HG02943 (cell line): ENCODE measurements around the gene GCG.

Experiments
- ATAC-seq: cut with Tn5 transposase; IDR thresholded peaks from one replicate; pipeline ENCODE4 v1.9.1; 2021; ENCODE audit warnings: mild to moderate bottlenecking, low read depth, moderate library complexity; ENCODE audit not compliant: unreplicated experiment

Gene GCG

DNA sequence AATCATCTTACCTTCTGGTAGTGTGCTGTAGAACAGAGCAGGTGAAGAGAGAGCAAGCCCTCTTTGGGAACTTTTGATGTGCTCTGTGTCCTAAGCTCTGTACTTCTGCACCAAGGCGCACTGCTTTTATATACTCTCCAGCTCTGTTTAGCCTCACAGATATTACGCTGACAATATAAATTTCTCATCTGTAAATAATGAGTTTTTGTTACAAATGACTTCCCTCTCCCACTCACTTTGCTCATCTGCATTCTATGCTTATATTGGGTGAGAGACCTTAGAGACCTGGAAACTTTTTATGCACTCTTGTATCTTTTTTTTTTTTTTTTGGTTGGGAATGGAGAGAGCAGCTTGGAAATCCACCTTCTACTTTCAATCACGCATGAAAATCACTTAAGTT lies at the start of gene GCG:
TSS of gene GCG (minus strand) at position 101 of the 400 bp plus-strand sequence. CDS start 3,069 bp downstream, outside the sequence.
- ATAC-seq: no peak

DNA sequence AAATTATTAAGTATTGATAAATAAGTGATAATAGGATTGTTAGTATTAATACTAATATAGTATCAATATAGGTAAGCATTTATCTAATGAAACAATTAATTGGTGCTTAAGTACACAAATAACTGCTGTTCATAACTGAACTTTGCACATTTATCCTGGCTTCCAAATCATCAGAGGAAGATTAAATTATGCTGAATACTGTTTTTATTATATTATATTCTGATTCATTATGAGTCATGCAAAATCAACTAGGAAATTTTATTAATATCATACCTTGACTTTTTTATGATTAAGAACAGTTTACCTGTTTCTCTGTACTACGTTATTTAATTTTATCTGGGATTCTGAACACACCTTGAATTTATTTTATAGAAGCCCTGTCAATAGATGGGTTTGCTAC lies 48.6 kb upstream of the GCG start:
- ATAC-seq: no peak

DNA sequence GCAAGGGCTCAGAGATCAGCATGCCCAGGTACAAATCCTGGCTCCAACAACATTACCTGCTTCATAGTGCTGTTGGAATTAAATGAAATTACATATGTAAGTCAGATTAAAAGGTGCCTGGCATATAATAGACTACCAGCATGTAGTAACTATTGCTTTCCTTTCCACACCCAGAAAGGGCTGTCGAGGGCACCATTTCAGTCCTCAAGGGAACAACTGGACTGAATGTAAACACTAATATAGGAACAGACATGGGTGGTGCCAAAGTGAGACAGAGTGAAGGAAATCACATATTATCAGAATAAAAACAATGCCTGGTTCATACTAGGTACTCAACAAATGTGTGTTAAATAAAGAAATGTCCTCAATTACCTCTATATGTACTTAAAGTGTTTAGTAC lies 47.9 kb upstream of the GCG start:
- no peak for ATAC-seq

DNA sequence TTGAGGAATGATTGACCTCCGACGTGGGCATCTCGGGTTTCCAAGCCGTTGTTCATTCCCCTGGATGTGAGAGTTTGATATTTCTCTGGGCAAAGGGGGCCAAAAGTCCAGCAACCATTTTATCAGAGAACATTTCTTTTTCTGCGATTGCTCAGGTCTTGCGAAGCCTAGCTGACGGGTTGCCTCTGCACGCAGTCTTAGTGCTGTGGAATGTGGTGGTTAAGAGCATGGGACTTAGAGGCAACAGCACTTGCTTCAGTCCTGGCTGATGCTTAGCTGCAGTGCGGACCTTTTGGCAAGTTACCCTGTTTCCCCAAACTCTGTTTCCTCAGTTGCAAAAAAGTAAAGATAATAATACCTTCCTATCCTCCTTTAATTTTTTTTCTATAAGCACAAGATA lies 46.2 kb upstream of the GCG start:
- ATAC-seq: no peak

DNA sequence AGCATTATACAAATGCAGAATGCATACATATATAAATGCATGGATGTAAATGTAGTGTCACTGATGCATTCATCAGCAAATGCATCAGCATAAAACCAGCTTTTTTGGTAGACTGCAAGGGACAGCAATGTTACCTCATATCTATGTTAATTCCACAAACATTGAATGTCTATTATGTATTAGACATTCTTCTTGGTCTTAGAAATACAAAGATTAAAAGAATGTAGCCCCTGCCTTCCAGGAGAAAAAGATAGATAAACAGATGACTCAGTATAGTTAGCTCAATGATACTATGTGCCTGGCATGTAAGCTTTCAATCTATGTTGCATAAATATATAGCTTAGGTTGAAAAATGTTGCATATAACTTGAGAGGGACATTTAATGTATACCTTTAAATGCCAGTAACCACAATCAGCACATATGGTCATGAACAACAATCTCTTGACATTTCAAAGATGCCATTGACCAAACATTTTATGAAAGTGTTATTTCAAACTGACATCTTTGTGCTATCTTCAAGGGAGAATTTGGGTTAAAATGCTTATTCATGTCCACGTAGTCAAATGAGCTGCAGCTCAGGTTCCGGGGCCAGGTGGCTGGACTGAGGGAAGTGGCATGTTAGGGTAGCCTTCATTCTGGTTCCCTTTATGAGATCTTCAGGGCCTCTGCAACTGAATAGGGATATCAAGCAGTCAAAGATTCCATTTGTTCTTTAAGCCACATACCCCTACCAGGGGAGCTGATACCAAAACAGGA lies 45.2 kb upstream of the GCG start:
- no peak for ATAC-seq

DNA sequence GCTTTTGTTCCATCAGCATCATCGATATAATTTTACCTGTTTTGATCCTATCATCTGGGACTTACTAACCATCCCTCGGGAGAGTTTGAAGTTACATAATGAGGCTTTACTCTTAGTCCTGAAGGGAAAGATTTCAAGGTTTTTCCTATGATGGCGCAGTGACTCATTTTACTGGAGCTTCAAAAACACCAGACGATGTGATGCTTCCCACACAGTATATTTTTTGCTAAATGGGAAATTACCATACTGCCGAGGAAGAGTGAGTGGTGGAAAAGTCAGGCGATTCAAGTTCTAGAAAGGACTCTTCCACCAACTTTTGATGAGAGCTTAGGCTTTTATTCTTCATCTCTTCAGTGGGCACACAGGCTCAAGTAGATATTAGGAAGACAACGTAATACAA lies 44.6 kb upstream of the GCG start:
- ATAC-seq: no peak

DNA sequence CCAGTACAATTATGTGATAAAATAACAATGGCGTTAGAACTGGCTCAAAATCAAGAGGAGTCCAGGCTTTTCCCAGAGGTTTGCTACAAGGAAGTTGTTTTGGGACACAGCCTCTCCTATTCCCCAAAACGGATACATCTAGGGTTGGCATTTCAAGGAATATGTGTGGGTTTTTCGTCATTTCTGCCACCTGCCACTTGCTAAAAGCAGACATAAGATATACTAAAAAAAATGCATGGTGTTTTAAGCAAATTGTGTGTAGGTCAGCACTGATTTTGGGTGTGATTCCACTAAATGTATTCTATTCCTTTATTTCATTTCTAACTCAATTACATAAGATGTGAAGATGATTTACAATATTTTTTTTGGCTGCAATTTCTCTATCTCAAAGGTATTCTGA lies 36.4 kb upstream of the GCG start:
- no peak for ATAC-seq

DNA sequence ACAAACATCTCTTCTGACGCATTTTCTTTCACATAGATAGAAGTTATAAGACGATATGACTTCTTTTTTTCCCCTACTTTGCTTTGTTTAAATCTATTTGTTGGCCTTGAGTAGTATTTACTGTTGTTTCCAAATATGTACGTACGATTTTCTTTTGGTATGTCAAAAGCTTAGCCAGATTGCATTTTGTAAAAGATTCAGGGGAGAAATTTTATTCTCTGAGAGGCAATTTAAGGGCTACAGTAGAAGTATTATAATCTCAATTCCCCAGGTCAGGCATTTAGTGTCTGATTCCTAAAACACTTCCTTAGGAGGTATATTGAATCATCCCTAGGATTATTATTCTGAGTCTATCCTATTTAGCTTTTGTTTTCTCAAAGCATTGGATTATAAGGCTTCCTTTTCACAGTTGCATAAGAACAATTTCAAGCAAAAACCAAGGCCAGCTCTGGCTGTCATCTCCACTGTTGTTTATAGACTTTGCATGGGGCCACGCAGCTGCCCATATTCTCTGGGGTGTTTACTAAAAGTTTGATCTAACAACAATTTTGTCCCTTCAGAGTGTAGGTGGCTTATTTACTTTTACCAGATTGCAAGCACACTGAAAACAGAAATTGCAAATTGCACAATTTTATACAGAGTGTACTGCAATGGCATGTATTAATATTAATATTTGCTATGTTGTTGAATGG lies 33.6 kb upstream of the GCG start:
- no peak for ATAC-seq

DNA sequence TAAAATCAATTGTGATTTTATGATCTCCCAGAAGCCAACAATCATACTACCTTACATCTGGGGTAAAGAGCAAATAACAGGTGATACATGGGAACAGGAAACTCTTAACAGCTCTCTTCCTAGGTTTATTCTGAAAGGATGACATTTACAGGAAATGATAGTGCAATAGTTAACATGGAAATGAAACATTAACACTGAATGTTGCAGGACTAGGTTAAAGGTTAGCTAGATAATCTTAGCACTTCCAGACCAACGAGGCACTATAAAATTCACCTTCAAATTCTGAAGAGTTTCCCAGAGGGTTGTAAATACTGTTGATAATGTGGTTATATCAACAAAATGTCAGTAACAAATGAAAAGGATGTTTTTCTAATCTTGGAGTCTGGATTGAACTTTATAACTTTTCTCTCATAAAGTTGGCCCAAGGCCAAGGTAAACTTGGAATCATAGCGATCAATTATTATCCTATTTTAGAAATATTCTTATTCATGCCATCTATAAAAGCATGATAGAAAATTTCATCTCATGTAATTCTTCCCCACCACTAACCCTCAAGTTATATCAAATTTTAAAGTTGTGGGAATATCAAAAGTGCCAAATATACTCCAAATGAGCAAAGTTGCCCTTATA lies 32.9 kb upstream of the GCG start:
- ATAC-seq: no peak

DNA sequence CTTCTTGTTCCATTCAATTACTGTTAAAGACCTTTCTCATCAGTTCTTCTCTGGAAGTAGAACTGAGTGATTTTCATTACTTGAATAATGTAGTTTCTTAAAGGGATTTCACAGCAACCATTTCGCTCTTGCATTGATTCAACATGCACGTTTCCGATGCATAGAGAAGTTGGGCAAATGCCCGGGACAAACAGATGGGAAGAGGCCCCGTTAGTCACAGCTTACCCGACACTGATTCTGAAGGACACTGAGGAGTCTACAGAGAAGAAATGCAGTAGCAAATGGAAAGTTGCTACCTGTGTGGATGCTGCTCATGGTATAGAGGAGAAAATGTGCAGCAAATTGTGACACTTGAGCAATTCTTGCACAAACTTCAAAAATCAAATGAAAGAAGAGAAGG lies 32.3 kb upstream of the GCG start:
- no peak for ATAC-seq

DNA sequence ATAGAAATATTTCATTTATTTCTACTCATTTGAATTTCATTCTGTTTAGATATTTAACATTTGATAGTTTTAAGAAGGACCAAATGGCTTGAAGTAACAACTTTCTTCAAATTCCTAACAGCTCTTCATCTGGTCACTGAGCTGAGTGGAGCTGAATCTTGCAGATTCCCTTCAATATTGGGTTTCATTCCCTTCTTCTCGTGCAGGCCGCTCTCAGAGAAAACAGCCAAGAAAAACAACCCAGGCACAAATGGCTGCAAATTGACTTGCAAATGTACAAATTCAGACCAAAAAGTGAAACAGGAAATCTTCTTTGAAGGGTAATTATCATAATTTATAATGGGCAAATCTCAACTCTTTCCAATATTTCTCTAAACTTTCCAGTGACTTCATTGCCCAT lies 30.3 kb upstream of the GCG start:
- ATAC-seq: no peak

DNA sequence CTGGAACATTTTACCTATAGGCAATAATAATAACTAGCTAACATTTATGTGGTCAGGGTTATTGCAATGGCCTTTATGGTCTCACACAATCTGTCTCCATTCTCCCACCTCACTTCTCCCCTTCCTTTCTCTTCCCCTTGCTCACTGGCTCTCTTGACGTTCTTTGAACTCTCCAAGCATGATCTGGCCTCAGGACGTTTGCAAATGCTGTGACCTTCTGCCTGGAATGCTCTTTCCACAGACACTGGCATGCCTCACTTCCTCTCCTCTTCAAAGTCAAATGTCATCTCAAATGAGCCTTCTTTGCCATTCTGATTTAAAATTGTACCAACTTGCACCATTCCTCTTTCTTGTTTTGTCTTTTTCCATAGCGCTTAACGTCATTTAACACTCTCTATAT lies 25.3 kb upstream of the GCG start:
- ATAC-seq: no peak

DNA sequence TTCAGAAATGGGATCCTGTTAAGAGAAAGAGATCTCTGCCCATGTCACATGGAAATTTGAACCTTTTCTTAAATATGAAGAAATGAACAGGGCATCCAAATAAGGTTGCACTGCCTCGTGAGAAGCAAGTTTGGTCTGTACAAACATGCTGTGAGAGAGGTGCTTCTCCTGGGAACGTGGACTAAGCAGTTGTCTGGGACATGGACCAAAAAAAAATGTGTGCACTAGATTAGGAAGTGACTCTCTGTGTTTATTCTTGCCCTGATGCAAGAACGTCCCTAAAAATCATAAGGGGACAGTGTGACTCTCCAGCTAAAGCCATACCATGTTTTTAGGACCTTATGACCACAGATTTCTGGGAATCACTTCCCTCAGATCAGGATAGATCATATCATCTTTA lies 23.7 kb upstream of the GCG start:
- no peak for ATAC-seq

DNA sequence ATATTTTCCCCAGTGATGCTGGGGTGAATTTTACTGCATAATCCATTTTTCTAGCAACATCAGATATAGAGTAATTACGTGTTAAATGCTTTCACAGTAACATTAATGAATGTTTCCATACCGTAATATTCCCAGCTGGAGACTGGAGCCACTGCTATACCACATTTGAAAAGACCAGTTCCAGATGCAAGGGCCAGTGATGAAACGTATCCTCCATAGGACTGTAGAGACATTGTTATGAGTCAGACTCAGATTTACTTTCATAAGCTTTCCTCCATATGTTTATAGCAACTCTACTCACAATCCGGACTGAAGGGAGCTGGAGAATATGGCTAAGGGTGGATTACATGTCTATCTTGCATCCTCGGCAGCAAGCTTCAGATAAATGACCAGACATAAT lies 22.7 kb upstream of the GCG start:
- ATAC-seq: no peak

DNA sequence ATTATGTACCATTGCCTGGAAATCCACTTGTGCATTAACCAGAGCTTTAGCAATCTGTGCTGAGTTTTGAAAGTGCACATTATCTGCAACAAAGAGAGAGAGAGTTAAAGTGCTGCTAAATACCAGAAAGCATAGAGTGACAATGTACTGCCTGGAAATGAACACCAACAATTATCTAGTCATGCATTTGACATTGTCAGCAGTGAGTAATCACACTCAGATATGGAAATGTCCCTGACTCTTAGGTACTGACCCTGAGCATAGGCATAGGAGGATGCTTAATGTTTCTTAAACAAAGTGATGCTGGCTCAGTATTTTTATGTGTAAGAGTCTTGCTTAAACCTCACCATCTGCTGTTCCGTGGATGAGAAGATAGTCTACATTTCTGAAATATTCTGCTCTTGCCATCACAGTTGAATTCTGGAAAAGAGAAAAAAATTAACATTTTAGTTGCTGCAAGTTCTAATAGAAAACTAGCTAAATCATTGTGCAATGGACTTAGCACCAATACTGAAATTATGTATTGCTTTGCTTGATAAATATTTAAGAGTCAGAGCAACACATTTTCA lies 20.8 kb upstream of the GCG start:
- no peak for ATAC-seq

DNA sequence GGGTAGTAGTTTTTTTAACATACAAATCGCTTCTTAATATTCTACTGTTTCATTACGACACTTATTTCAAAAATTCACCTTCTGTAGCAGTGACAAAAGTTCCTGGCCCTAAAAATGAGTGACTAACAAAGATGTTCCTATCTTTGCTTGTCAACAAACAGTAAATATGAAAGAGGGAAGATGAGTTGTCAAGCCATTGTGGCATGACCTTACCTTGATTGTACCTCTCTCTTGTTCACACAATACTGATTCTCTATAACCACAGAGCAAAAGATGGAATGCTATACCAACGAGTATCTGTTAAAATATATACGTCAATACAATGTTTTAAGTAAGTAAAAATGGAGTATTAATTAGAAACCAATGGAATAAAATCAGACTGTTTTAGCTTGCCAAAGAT lies 14.7 kb upstream of the GCG start:
- no peak for ATAC-seq

DNA sequence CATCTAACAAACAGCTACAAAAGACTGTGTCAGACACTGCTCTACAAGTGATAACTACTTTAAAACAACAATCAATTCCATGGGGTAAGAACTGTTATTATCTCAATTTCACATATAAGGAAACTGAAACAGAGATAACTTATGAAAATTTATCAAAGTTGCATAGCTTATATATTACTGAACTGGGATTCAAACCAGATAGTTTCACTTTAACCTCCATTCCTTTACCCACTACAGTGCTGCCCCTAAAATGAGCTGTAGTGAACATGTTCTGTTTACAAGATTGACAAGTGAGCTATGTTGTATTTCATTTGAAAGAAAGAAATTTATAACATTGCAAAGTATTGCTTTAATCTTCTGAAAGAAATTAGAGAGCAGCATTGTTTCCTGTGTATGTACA lies 14.1 kb upstream of the GCG start:
- ATAC-seq: no peak

DNA sequence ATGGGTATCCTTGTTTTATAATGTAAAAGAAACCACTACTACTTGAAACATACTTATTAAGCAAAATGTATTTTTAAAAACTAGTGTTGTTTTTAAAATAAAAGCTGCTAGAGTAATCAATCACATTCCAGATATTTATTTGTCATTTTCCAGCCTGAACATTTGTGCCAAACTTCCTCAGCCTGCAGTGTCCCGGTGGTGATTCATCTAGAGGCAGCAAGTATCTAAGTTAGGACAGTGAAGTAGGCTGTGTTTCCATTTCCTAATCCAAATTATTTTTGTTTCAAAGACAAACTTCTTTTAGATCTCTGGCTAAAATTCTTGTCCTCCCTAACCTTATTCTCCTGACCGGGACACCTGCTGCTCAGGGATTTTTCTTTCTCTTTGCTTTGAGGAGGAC lies 12.8 kb upstream of the GCG start:
- ATAC-seq: no peak

DNA sequence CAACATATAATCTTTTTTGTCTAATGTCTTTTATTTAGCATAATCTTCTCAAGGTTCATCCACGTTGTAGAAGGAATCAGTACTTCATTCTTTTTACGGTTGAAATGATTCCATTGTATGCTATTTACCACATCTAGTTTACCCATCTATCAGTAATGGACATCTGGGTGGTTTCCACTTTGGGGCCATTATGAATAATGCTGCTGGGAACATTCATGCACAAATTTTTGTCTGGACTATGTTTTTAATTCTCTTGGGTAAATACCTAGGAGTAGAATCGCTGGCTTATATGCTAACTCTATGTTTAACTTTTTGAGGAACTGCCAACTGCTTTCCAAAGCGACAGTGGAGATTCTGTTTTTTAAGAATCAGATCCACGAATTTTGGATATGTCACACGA lies 7.4 kb upstream of the GCG start:
- no peak for ATAC-seq

DNA sequence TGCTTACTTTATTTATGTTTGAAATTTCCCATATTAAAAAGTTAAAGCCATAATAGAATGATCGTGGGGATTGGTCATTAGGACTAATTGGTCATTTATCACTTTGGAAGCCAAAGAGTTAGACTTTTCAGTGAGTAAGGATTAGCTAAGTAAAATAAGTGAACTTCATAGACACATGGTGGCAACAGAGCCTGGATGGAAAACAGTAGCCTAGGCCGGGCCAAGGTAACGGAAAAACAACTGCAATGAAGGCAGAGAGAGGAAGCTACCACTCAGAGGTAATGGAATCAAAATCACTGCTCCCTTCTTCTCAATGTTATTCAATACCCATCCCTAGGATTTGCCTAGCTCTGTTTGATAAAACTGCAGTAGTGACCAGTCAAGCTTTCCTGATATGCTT lies 4.1 kb upstream of the GCG start:
- no peak for ATAC-seq

DNA sequence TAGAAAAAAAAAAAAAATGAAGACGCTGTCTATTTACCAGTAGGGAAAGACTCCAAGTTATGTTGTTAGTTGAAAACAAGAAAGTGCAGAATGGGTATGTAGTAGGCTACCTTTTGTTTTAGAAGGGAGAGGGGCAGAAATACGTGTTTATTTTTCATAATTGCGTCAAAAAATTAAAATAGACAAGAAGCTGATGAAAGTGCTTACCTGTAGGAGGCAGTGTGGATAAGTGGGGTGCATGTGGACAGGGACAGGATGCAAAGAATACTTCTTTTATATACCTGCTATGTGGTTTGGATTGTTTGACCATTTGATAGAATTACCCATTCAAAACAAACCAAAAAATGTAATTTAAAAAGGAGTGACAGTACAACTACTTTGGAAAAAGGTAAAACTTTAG lies 3.0 kb upstream of the GCG start:
- no peak for ATAC-seq
